ENCODE data around the gene DGAT2.

Gene DGAT2

GRCh38 chr11:75797792-75798191, 29.2 kb downstream of the DGAT2 start:
- in situ Hi-C loops (cut with HindIII; ENCODE audit: low sequenced_read_pairs) = no loop called here

GRCh38 chr11:75800136-75800675, 31.6 kb downstream of the DGAT2 start:
- in situ Hi-C loops (cut with HindIII; ENCODE audit: low sequenced_read_pairs) = no loop called here

GRCh38 chr11:75800728-75801361, 32.3 kb downstream of the DGAT2 start:
- in situ Hi-C loops (cut with HindIII; ENCODE audit: low sequenced_read_pairs) = no loop called here

- in situ Hi-C loops (cut with HindIII; ENCODE audit: low sequenced_read_pairs) = no loop called here
Measured at GRCh38 chr11:75801362-75802020, 32.9 kb downstream of the DGAT2 start.

- in situ Hi-C loops (cut with HindIII; ENCODE audit: low sequenced_read_pairs) = no loop called here
Measured at GRCh38 chr11:75802021-75802912, 33.7 kb downstream of the DGAT2 start.

GRCh38 chr11:75802913-75803820, 34.6 kb downstream of the DGAT2 start:
- in situ Hi-C loops (cut with HindIII; ENCODE audit: low sequenced_read_pairs) = no loop called here

- in situ Hi-C loops (cut with HindIII; ENCODE audit: low sequenced_read_pairs) = no loop called here
Measured at GRCh38 chr11:75809111-75809510, 40.5 kb downstream of the DGAT2 start.

GRCh38 chr11:75809991-75810390, 41.4 kb downstream of the DGAT2 start:
- in situ Hi-C loops (cut with HindIII; ENCODE audit: low sequenced_read_pairs) = no loop called here

GRCh38 chr11:75810637-75811390, 42.2 kb downstream of the DGAT2 start:
- in situ Hi-C loops (cut with HindIII; ENCODE audit: low sequenced_read_pairs) = no loop called here

- in situ Hi-C loops (cut with HindIII; ENCODE audit: low sequenced_read_pairs) = no loop called here
Measured at GRCh38 chr11:75811485-75811884, 42.9 kb downstream of the DGAT2 start.

GRCh38 chr11:75812542-75813040, 44.0 kb downstream of the DGAT2 start:
- in situ Hi-C loops (cut with HindIII; ENCODE audit: low sequenced_read_pairs) = no loop called here

- in situ Hi-C loops (cut with HindIII; ENCODE audit: low sequenced_read_pairs) = no loop called here
Measured at GRCh38 chr11:75813124-75813523, 44.5 kb downstream of the DGAT2 start.

- in situ Hi-C loops (cut with HindIII; ENCODE audit: low sequenced_read_pairs) = no loop called here
Measured at GRCh38 chr11:75813622-75814039, 45.1 kb downstream of the DGAT2 start.

- in situ Hi-C loops (cut with HindIII; ENCODE audit: low sequenced_read_pairs) = no loop called here
Measured at GRCh38 chr11:75814363-75814676, 45.7 kb downstream of the DGAT2 start.

- in situ Hi-C loops (cut with HindIII; ENCODE audit: low sequenced_read_pairs) = no loop called here
Measured at GRCh38 chr11:75814677-75815344, 46.2 kb downstream of the DGAT2 start, which contains the start of gene UVRAG. Gene UVRAG, plus strand, starts transcription at chr11:75815210. Its CDS starts 198 bp downstream, at chr11:75815408.

GRCh38 chr11:75815345-75816168, 47.0 kb downstream of the DGAT2 start:
- in situ Hi-C loops (cut with HindIII; ENCODE audit: low sequenced_read_pairs) = no loop called here

GRCh38 chr11:75816561-75817239, 48.1 kb downstream of the DGAT2 start:
- in situ Hi-C loops (cut with HindIII; ENCODE audit: low sequenced_read_pairs) = no loop called here

- in situ Hi-C loops (cut with HindIII; ENCODE audit: low sequenced_read_pairs) = no loop called here
Measured at GRCh38 chr11:75820645-75821044, 52.1 kb downstream of the DGAT2 start.
